ENCODE results near the gene DOC2A.

GRCh38 chr16:30003670-30004423 lies 7.0 kb downstream of the DOC2A start:
- no peak for TF ChIP-seq EZH2 (IDR thresholded peaks at IDR 0.05)
- no peak for TF ChIP-seq POLR2AphosphoS5 (IDR thresholded peaks at IDR 0.05; ENCODE audit: borderline replicate concordance, low read depth, low read length)

All from SK-N-MC (cell line).